ENCODE results near the gene CSF2RB. TPM values are rescaled to one million over a fixed set of nuclear protein-coding genes. Genes with fewer than 3 reads are reported as not detected.

CSF2RB gene
- total RNA-seq, 1 experiment from 2014 or later, result not detected

DNA sequence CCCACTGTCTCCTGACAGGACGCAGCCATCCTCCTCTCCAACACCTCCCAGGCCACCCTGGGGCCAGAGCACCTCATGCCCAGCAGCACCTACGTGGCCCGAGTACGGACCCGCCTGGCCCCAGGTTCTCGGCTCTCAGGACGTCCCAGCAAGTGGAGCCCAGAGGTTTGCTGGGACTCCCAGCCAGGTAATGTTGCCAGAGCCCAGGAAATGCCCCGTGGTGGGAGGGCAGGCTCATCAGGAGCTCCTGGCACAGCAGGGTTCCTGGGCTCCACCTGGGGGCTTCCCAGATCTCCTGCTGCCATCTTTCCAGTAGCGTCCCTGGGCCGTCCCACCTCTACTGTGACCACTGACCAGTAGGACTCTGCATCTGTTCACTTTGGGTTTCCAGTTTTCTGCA is 16.2 kb downstream of the CSF2RB start:
- no peaks in the 10 kb centered on the region for H3K23me2 ChIP-seq (ENCODE audit: insufficient read length, low read depth, low read length, poor library complexity, severe bottlenecking)
- no peak overlapping the region for H3T11ph ChIP-seq (ENCODE audit: low read length)
- DNase-seq, result peak; percentile 20
- H3K18ac ChIP-seq (ENCODE audit: insufficient read length, low read depth, low read length), result no peak overlapping the region
- no peak for TF ChIP-seq CTCF (conservative IDR thresholded peaks at IDR 0.05)
- no peaks in the 10 kb centered on the region for H3K79me2 ChIP-seq (ENCODE audit: insufficient read depth, low read length)
- H3K56ac ChIP-seq (ENCODE audit: insufficient read length, low read depth, low read length), result no peak overlapping the region
- H2BK120ac ChIP-seq (ENCODE audit: low read depth, low read length, poor library complexity, severe bottlenecking), result no peak overlapping the region
- H3K27me3 ChIP-seq (ENCODE audit: insufficient read depth, low read length), result no peaks in the 10 kb centered on the region; the same call in 1 of the 2 replicates
- no peak overlapping the region for H3K27ac ChIP-seq (ENCODE audit: insufficient read length, low read depth, low read length)
- H4K5ac ChIP-seq (ENCODE audit: insufficient read length, low read depth, low read length), result no peak overlapping the region
- no peak overlapping the region for H3K9ac ChIP-seq (ENCODE audit: extremely low read depth, insufficient read length, low read length)
- no peak overlapping the region for H4K8ac ChIP-seq (replicated peaks; ENCODE audit: insufficient read length, low read depth, low read length)
- no peak overlapping the region for H2AK5ac ChIP-seq (ENCODE audit: insufficient read length, low read length)
- H3K9me3 Mint-ChIP-seq, result no peaks in the 10 kb centered on the region
- H3K4me2 ChIP-seq (ENCODE audit: insufficient read depth, insufficient read length, low read length), result no peak overlapping the region
- H2BK5ac ChIP-seq (ENCODE audit: insufficient read length, low read length), result no peak overlapping the region
- H3K4me1 Mint-ChIP-seq, result peaks cover 0 to 4% of the 10 kb centered on the region in 2 experiments; a peak in 1 of 4 replicates
- no peak overlapping the region; the same call in 1 of the 2 replicates for H3K14ac ChIP-seq (ENCODE audit: insufficient read depth, low read length)
- H4K20me1 ChIP-seq (ENCODE audit: control insufficient read depth, insufficient read depth, insufficient read length), result no peaks in the 10 kb centered on the region
- H3K9me3 ChIP-seq (ENCODE audit: control insufficient read depth, low read depth, low read length), result no peaks in the 10 kb centered on the region
- no peaks in the 10 kb centered on the region for H3K36me3 Mint-ChIP-seq (ENCODE audit: insufficient read depth in 1 of 3, low read depth in 3 of 3)
- H3K79me1 ChIP-seq (ENCODE audit: insufficient read depth, low read depth, low read length, poor library complexity, severe bottlenecking), result no peaks in the 10 kb centered on the region
- H2AFZ ChIP-seq (ENCODE audit: low read length), result no peak overlapping the region
- no peak overlapping the region for H3K23ac ChIP-seq (ENCODE audit: insufficient read length, low read depth, low read length)
- no peak overlapping the region for H2BK12ac ChIP-seq (ENCODE audit: insufficient read length, low read depth, low read length)
- no peak overlapping the region for H2BK20ac ChIP-seq (ENCODE audit: low read depth, low read length, poor library complexity, severe bottlenecking)
- H4K91ac ChIP-seq (ENCODE audit: insufficient read length, low read depth, low read length), result no peak overlapping the region
- H2BK15ac ChIP-seq (ENCODE audit: low read depth, low read length), result no peak overlapping the region
- no peak overlapping the region for H3K4ac ChIP-seq (ENCODE audit: low read depth, low read length)
- WGBS (ENCODE audit: extremely low coverage, insufficient read length, low lambda C conversion rate), result no CpG with 5 or more reads among the region's 10 CpGs
- no peak overlapping the region for H3K27ac Mint-ChIP-seq
- peaks cover 53% of the 10 kb centered on the region for H3K27me3 Mint-ChIP-seq (ENCODE audit: low read depth)
- H3K4me3 Mint-ChIP-seq, result no peak overlapping the region; a peak in 1 of 5 replicates
- H3K4me1 ChIP-seq (ENCODE audit: insufficient read depth, low read length), result no peaks in the 10 kb centered on the region
